Cardiac atrium fibroblast (primary cell): ENCODE measurements around the gene NCKAP5. TPM values are rescaled to one million over a fixed set of nuclear protein-coding genes. Genes with fewer than 3 reads are reported as not detected.

Source experiments
- total RNA-seq: library from RNA; depleted of rRNA; stranded (reverse); fragments of >200 nt; gene quantifications from 2 replicates; pipeline ENCODE4 v1.2.3, GENCODE V29; 2015

Gene NCKAP5
- not detected in 2 replicates for total RNA-seq

GRCh38 chr2:133568172-133568571 is at the start of gene NCKAP5:
TSS of gene NCKAP5 (minus strand) at chr2:133568463. CDS start at chr2:133517526, 50,937 bp downstream.

GRCh38 chr2:132669908-132670495 is 898.3 kb downstream of the NCKAP5 start, which contains the start of gene LYPD1:
TSS of gene LYPD1 (minus strand) at chr2:132670205. CDS start at chr2:132669932, 273 bp downstream.

